ENCODE data around the gene EPHA6. TPM values are rescaled to one million over a fixed set of nuclear protein-coding genes. Genes with fewer than 3 reads are reported as not detected.

Gene EPHA6
- total RNA-seq, 6 donors from 2014 or later = 0.14 to 1.0 (median 0.57) TPM; not detected in 3

DNA sequence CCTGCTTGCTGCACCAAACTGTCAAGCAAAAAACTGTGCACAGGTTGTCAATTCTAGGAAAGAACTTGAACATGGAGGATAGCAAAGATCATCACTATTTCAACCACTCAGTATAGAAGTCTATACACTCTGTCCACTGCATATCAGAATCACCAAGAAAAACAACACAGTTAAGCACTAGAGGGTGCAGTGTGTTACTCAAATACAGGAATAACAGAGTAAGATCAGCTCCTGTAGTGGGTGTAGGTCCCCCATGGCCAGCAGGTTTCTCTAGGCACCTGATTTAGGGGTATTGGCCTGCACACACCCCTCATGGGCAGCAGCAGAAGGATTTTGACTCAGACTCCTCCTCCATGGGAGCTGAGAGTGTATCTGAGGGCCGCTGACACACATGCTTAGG is 464.1 kb downstream of the EPHA6 start:
- DNase-seq (no peak), ATAC-seq (ENCODE audit: low FRiP score in 2 of 2) (no peak)
- Histone ChIP-seq H3K4me3 (no peak overlapping the region), H3K36me3 (no peaks in the 10 kb centered on the region), H3K27ac (no peak overlapping the region), H3K27me3 (no peaks in the 10 kb centered on the region), H3K9me3 (no peaks in the 10 kb centered on the region), H3K4me1 (no peaks in the 10 kb centered on the region)
- 82 to 92% methylated on average over 1 of the region's 1 CpG for WGBS, 2 donors
- TF ChIP-seq, protein P1, sequence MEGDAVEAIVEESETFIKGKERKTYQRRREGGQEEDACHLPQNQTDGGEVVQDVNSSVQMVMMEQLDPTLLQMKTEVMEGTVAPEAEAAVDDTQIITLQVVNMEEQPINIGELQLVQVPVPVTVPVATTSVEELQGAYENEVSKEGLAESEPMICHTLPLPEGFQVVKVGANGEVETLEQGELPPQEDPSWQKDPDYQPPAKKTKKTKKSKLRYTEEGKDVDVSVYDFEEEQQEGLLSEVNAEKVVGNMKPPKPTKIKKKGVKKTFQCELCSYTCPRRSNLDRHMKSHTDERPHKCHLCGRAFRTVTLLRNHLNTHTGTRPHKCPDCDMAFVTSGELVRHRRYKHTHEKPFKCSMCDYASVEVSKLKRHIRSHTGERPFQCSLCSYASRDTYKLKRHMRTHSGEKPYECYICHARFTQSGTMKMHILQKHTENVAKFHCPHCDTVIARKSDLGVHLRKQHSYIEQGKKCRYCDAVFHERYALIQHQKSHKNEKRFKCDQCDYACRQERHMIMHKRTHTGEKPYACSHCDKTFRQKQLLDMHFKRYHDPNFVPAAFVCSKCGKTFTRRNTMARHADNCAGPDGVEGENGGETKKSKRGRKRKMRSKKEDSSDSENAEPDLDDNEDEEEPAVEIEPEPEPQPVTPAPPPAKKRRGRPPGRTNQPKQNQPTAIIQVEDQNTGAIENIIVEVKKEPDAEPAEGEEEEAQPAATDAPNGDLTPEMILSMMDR (IDR thresholded peaks at IDR 0.05) = no peak
- TF ChIP-seq POLR2A (IDR thresholded peaks at IDR 0.05) (no peak), EP300 (IDR thresholded peaks at IDR 0.05) (no peak), POLR2AphosphoS5 (IDR thresholded peaks at IDR 0.05) (no peak)

DNA sequence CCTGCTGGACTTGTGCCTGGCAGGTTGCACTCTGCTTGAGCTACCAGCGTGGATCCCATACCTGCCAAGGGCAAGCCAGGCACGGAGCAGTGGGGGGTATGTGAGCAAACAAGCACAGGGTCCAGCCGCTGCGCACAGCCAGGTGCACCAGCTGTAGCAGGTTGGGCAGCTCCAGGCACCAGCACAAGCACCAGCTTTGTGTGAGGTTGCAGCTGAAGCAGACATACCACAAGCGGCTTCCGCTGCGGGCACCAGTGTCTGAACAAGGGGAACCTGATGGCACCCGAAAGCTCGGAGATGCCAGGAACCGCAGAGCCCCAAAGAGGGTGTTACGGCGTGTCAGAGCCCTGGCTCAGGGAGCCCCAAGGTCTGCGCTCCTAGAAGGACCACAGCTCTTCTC is 477.5 kb downstream of the EPHA6 start:
- Histone ChIP-seq H3K4me1 (no peaks in the 10 kb centered on the region), H3K36me3 (no peaks in the 10 kb centered on the region), H3K27ac (no peak overlapping the region), H3K9me3 (peaks cover 0 to 9% (median 2%) of the 10 kb centered on the region in 4 donors), H3K27me3 (no peaks in the 10 kb centered on the region), H3K4me3 (no peak overlapping the region)
- ATAC-seq (ENCODE audit: low FRiP score in 2 of 2) = no peak
- 89 to 97% methylated on average over 10 to 13 of the region's 13 CpGs for WGBS, 2 donors
- DNase-seq = peak in 1 of 2 donors; percentile 41
- TF ChIP-seq POLR2A (IDR thresholded peaks at IDR 0.05) (no peak), POLR2AphosphoS5 (IDR thresholded peaks at IDR 0.05) (no peak), EP300 (IDR thresholded peaks at IDR 0.05) (no peak)
- TF ChIP-seq, protein P1 (IDR thresholded peaks at IDR 0.05) = no peak

DNA sequence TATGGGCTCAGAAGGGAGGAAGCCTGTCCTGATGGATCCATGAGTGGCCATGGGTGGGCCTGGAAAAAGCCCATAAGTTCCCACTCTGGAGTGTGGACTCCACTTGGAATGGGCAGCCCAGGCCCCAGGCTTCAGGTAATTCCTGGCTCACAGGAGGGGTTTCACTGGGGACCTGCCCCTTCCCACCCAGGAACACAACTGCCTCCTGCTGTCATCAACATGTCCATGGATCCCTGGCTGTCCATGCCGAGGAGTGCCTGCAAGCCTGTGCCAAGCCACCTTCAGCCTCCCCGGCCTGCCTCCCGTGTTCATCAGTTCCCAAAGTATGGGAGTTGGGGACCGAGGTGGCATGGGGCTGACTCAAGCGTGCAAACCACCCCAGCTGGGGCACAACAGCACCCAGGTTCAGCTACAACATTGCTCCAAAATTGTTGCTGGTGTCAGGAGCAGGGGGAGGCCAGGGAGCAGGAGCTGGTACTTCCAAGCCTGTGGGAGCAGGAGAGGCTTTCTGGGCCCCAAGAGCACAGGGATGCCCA is 479.3 kb downstream of the EPHA6 start:
- DNase-seq (peak in 1 of 2 donors; percentile 24), ATAC-seq (ENCODE audit: low FRiP score in 2 of 2) (peak in 1 of 2 donors; percentile 32)
- Histone ChIP-seq H3K36me3 (no peaks in the 10 kb centered on the region), H3K27ac (no peak overlapping the region), H3K4me1 (no peaks in the 10 kb centered on the region), H3K27me3 (no peaks in the 10 kb centered on the region), H3K4me3 (no peak overlapping the region), H3K9me3 (peaks cover 0 to 9% (median 2%) of the 10 kb centered on the region in 4 donors)
- TF ChIP-seq POLR2A (IDR thresholded peaks at IDR 0.05) = no peak
- TF ChIP-seq, protein P1 (IDR thresholded peaks at IDR 0.05) = no peak
- TF ChIP-seq POLR2AphosphoS5 (IDR thresholded peaks at IDR 0.05) = no peak
- TF ChIP-seq EP300 (IDR thresholded peaks at IDR 0.05) = no peak
- WGBS, 2 donors = 73 to 89% methylated on average over 5 of the region's 5 CpGs

DNA sequence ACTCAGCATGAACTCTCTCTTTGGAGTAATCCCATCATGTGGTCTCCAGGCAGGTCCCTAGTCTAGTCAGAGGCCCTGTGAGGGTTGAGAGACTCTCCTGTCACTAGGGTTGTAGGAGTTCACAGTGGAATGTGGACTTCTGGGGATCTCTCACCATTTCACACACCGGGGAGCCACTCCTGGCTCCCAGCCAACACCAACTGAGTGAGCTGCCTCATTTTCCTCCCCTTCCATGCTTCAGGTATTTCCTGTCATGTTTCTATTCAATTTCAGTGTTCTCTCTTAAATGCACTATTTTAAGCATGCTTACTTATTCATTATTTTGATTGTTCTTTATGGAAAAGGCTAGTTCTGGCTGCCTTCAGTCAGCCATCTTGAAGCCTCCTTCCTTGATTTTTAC is 482.6 kb downstream of the EPHA6 start:
- H3K27me3 ChIP-seq = no peaks in the 10 kb centered on the region
- TF ChIP-seq, protein P1 (IDR thresholded peaks at IDR 0.05) = no peak
- TF ChIP-seq POLR2A (IDR thresholded peaks at IDR 0.05) = no peak
- no peak for TF ChIP-seq EP300 (IDR thresholded peaks at IDR 0.05)
- TF ChIP-seq POLR2AphosphoS5 (IDR thresholded peaks at IDR 0.05) = no peak
- no peak overlapping the region for H3K4me3 ChIP-seq
- H3K9me3 ChIP-seq = peaks cover 0 to 9% (median 2%) of the 10 kb centered on the region in 4 donors
- H3K27ac ChIP-seq = no peak overlapping the region
- ATAC-seq (ENCODE audit: low FRiP score in 2 of 2) (no peak), DNase-seq (no peak)
- no peaks in the 10 kb centered on the region for H3K36me3 ChIP-seq
- no peaks in the 10 kb centered on the region for H3K4me1 ChIP-seq
- WGBS, 2 donors = 24 to 27% methylated on average over 1 of the region's 1 CpG

DNA sequence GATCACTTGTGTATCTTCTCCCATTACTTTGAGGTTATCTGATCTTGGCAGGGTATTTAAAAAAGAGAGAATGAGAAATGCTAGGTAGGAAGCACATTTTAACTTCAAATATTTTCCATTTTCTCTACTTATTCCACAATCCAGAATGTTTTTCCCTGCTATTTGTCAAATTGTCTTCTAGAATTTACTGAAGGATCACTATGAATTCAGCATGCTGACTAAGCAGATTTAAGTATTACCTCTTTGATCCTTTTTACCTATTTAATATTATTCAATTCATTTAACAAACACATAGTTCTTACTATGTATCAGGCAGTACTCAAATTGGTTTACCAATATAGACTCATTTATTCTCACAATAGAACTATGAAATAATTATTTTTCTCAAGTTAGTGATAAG is 486.7 kb downstream of the EPHA6 start:
- ATAC-seq (ENCODE audit: low FRiP score in 2 of 2) (no peak), DNase-seq (no peak)
- no peak overlapping the region for H3K4me3 ChIP-seq
- peaks cover 0 to 5% (median 0%) of the 10 kb centered on the region in 4 donors for H3K9me3 ChIP-seq
- no peak for TF ChIP-seq POLR2A (IDR thresholded peaks at IDR 0.05)
- H3K36me3 ChIP-seq = no peaks in the 10 kb centered on the region
- H3K4me1 ChIP-seq = no peaks in the 10 kb centered on the region
- no peaks in the 10 kb centered on the region for H3K27me3 ChIP-seq
- no peak overlapping the region for H3K27ac ChIP-seq
